HG02943 (cell line): ENCODE results near the gene FAM227A.

Source experiments
- ATAC-seq: cut with Tn5 transposase; IDR thresholded peaks from one replicate; pipeline ENCODE4 v1.9.1; 2021; ENCODE audit warnings: mild to moderate bottlenecking, low read depth, moderate library complexity; ENCODE audit not compliant: unreplicated experiment

Gene FAM227A

GRCh38 chr22:38656256-38657044, at the start of gene FAM227A, which contains the start of gene CBY1:
FAM227A (minus strand) TSS chr22:38656392; CDS start chr22:38650168, 6,224 bp downstream.
CBY1 (plus strand) TSS chr22:38656638; CDS start chr22:38668055, 11,417 bp downstream.
- ATAC-seq, result peak; percentile 78

- peak; percentile 76 for ATAC-seq
Measured at GRCh38 chr22:38705235-38706100, 49.3 kb upstream of the FAM227A start, which contains the start of gene GTPBP1. GTPBP1 (plus strand) TSS chr22:38705944; CDS start chr22:38705956, 12 bp downstream.

DNA sequence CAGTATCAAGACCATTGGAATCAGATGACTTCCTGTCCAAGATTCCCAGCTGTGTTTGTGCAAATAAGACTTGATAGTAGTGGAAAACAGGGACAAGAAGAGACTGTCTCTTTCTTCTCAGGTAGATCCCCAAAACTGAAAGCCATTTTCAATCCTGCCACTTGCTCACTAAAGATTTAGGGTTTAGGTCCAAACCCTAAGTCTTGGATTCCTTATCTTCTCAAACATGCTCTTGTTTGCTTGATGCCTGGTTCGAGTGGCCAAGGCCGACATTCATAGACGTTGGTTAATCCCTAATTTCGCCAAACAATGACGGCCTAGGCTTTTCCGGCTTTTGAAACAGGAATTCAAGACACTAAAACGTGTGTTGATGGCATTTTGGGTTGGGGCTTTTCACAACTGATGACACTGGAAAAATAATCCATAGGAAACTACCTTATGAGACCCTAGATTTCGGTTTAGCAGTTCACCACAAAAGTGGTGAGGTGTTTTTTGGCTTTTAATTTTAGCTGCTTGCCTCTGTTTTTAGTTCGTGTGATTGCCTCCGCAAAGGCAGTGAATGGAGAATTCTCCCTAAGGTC, 48.6 kb upstream of the FAM227A start:
- ATAC-seq, result no peak

GRCh38 chr22:38700789-38701628, 44.8 kb upstream of the FAM227A start, which contains the start of gene JOSD1:
JOSD1 (minus strand) TSS chr22:38700943; CDS start chr22:38699987, 956 bp downstream.
- peak; percentile 28 for ATAC-seq

DNA sequence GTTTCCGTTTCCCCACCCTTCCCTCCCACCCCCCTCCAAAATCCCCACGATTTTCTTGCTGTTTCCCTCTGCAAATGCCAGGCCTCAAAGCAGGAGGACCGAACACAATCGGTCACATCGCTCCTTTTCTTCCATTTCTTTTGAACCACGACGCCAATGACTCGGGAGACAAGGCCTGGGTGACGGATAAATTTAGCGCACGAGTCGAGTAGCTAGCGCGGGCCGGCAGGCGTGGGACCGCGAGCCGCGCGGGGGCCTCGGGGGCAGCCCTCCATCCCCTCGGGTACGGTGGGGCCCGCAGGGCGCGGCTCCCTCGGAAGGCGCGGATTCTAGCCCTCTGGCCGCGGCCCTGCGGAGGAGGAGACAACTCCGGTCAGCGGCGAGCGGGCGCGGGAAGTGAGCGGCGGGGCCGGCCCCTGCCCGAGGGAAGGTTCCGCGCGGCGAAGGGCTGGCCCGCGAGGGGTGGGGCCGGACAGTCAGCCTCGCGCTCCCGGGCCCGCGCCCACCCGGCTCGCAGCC, 44.1 kb upstream of the FAM227A start:
- peak; percentile 3 for ATAC-seq

DNA sequence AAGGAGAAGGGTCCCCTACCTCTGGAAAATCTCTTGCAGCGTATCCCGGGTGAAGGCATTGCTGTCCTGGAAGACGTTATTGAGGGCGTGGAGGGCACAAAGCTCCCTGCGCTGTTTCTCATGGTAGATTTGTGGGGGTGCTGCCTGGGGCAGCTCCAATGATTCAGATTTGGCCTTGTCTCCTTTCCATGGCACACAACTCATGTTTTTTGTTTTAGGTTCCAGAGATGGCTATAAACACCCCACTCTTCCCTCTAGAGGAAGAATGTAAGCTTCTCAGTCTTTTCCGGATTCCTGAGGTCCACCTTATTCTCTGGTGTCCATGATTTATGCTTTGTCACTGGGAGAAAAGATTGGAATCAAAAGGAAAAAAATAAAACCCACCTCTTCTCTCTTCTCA, 43.6 kb upstream of the FAM227A start:
- ATAC-seq, result no peak

GRCh38 chr22:38699143-38699542, 43.0 kb upstream of the FAM227A start:
- no peak for ATAC-seq

DNA sequence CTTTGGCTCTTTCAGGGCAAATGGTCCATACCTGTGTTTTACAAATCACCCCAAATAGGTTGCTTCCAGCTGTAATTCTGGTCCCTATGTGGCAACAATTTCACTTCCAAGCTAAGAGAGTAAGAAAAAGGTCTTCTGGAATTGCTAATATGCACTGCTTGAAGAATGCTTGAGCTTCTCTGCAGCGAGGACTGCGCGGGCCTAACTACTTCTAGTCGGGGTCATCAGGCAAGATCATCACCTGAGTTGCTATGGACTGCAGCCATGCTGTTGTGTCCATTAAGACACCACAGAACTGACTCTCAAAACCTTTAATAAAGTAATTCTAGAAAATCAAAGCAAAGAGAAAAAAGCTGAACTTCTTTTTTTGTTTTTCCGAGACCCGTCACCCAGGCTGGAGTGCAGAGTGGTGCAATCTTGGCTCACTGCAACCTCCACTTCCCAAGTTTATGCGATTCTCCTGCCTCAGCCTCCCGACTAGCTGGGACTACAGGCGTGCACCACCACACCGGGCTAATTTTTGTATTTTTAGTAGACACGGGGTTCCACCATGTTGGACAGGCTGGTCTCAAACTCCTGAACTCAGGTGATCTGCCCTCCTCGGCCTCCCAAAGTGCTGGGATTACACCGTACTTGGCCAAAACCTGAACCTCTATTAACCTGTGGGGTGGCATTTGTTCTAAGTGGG, 42.4 kb upstream of the FAM227A start:
- ATAC-seq, result no peak

DNA sequence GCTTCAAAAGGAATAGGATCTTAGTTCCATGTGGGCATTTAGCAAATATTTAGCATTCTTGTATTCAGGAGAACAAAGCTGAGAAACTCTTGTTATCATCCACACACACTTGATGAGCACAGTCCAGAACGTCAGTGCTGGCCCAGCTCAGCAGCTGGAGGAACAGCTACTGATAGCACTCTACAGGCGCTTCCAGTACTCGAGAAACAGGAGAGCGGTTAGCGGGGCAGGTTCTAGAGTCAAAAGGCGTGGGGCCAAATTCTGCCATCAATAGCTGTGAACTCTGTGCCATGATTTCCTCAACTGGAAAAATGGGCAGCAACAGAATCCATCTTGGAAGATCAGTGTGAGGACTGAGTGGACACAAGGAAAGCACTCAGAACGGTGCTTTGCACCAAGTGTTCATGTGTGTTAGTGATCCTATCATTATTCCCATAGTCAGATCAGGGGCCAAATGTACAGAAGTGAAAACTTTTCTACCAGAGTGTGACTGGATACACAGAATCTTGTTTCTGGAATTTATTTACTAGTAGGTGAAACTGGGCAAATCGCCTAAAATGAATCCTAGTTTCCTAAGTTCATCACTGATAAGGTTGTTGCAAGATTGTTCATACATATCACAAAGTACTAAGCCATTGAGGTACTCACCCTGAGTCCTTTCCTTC, 41.4 kb upstream of the FAM227A start:
- no peak for ATAC-seq

- no peak for ATAC-seq
Measured at GRCh38 chr22:38696606-38697424, 40.6 kb upstream of the FAM227A start.

DNA sequence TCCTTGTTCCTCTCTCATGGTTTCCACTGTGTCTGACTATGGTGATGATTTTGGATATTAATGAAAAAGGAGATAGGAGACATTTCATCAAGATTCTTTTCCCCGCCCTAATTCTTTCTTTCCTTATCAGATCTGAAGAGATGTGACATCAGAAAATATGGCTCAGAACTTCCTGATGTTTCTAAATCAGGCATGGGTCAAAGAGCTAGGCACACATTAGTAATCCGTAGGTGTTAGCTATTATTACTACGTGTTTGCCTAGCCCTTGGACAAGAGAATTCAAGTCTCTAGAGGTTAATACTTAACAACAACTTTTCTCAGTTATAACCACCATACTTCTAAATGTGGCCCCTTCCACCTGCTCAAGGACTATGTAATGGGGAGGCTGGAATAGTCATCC, 38.7 kb upstream of the FAM227A start:
- no peak for ATAC-seq

DNA sequence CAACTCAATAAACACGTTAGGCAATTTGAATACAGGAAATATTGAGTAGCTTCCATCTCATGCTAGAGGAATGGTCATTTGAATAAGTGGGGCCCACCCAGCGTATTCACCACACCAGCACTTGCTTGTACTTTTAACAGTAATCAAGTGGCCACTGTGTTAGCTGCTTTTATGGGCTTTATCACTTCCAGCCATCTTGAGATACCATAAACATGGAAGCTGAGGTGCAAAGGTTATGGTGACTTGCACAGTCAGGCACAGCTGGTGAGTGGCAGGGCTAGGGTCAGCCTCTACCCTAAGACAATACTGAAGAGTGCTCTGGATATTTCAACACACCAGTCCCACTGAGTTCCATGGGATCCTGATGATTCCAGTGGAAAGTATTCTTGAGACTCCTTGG, 37.9 kb upstream of the FAM227A start:
- ATAC-seq, result no peak

- ATAC-seq, result no peak
Measured at GRCh38 chr22:38689651-38690050, 33.5 kb upstream of the FAM227A start.

DNA sequence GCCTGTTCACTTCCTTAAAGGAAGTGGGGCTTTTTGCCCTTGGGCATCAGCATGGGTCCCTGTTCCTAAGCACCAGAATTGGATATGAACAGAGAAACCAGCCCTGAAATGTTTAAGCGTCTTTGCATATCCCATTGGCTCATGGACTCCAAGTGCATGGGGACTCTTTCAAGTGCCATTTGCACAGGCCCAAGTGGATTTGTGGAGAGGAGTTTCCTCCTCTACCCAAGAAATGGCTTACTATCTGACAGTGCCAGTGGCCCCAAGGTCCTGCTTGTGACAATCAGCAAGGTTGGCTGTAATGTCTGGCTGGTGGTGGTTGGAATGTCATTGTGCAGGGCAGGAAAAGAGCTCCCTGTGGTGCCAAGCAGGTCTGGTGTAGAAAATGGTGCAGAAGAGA, 29.6 kb upstream of the FAM227A start:
- no peak for ATAC-seq

- no peak for ATAC-seq
Measured at GRCh38 chr22:38684895-38685294, 28.7 kb upstream of the FAM227A start.

DNA sequence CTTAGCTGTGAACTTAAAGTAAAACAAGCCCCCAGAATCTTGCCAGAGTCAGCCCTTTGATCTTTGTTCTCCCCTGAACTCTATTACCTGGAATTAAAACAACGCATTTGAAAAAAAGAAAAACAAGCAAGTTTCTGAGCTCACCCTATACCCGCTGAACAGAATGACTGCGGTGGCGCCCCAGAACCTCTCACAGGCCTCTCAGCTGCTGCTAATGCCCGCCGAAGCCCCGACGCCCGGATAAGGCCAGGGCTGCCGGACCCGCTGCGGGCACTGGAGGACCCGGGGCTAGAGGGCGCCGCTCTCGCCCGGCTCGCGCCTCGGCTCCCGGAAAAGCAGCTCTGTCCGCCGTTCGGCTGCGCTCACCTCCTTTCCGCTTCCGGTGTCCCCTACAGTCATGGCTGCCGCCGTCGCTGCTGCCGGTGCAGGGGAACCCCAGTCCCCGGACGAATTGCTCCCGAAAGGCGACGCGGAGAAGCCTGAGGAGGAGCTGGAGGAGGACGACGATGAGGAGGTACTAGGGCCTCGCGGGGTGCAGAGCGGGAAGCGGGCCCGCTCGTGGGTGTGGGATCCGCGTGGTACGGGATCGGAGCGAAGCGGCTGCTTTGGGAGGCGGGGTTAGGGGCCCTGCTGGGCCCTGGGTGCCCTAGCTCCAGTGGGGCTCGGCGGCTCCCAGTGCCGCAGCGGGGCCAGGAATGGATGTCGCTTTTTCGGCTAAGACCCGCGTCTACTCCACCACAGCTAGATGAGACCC, 25.6 kb upstream of the FAM227A start, which contains the start of gene TOMM22:
TOMM22 (plus strand) TSS at position 376 of the 754 bp plus-strand sequence; CDS start at position 398, 22 bp downstream.
- peak; percentile 91 for ATAC-seq

DNA sequence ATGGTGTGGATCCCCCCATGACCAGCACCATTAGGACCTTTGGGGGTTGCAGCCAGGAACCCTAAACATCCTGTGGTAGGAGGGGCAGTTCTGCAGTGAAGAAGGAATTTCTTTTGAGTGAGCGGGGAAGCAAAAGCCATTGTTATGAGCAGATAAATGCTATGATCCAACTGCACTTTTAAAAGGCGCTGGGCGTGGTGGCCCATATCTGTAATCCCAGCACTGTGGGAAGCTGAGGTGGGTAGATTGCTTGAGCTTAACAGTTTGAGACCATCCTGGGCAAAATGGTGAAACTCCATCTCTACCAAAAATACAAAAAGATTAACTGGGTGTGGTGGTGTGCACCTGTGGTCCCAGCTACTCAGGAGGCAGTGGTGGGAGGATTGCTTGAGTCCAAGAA, 19.6 kb upstream of the FAM227A start:
- ATAC-seq, result no peak
